GM19438 (cell line): ENCODE data around the gene CHKA.
A peak's percentile ranks its signal among the peaks of the same experiment; 100 is the strongest.

Source experiments
- ATAC-seq: cut with Tn5 transposase; IDR thresholded peaks from one replicate; pipeline ENCODE4 v1.9.1; 2021; ENCODE audit warnings: low read depth; ENCODE audit not compliant: unreplicated experiment

CHKA gene

GRCh38 chr11:68004551-68005335 lies 116.4 kb downstream of the CHKA start:
- ATAC-seq: no peak

- ATAC-seq: peak; percentile 58
Observed at GRCh38 chr11:68003846-68004550, 117.2 kb downstream of the CHKA start, which contains the start of gene UNC93B1. UNC93B1 (minus strand) TSS chr11:68004097; CDS start chr11:68004043, 54 bp downstream.

GRCh38 chr11:68002938-68003845 lies 118.0 kb downstream of the CHKA start:
- peak; percentile 41 for ATAC-seq
